Neuronal stem cell (in vitro differentiated cells): ENCODE data around the gene GTSF1L.

ENCODE experiments used
- DNase-seq: peaks from one replicate; pipeline ENCODE4 v3.0.0-alpha.2; 2013; ENCODE audit warnings: low spot score
- H2AFZ ChIP-seq: one replicate; pipeline ENCODE4 v1.6.1; 2013; ENCODE audit warnings: mild to moderate bottlenecking, low read length, inconsistent platforms
- H2AK5ac ChIP-seq: 2 replicates; pipeline ENCODE4 v1.6.1; 2013; ENCODE audit warnings: low read depth, mild to moderate bottlenecking, inconsistent platforms, low read length, moderate library complexity, mixed read lengths
- H2BK120ac ChIP-seq: 2 replicates; pipeline ENCODE4 v1.6.1; 2013; ENCODE audit warnings: low read depth, mild to moderate bottlenecking, inconsistent platforms, low read length, moderate library complexity, mixed read lengths
- H2BK12ac ChIP-seq: one replicate; pipeline ENCODE4 v1.6.1; 2013; ENCODE audit warnings: low read length, inconsistent platforms
- H2BK15ac ChIP-seq: 2 replicates; pipeline ENCODE4 v1.6.1; 2013; ENCODE audit warnings: mild to moderate bottlenecking, low read length, inconsistent platforms, mixed read lengths
- H2BK5ac ChIP-seq: one replicate; pipeline ENCODE4 v1.6.1; 2013; ENCODE audit warnings: inconsistent platforms, mild to moderate bottlenecking, low read length, moderate library complexity
- H3K14ac ChIP-seq: one replicate; pipeline ENCODE4 v1.6.1; 2013; ENCODE audit warnings: low read length, inconsistent platforms
- H3K18ac ChIP-seq: 2 replicates; pipeline ENCODE4 v1.6.1; 2013; ENCODE audit warnings: low read length, inconsistent platforms
- H3K23ac ChIP-seq: 2 replicates; pipeline ENCODE4 v1.6.1; 2013; ENCODE audit warnings: low read depth, mild to moderate bottlenecking, mixed read lengths, low read length, inconsistent platforms; ENCODE audit not compliant: poor library complexity
- H3K27ac ChIP-seq: replicated peaks from 3 replicates; pipeline ENCODE4 v1.5.1; 2013; ENCODE audit warnings: low read length, inconsistent platforms
- H3K27me3 ChIP-seq, 3 experiments: 2 replicates each; pipeline ENCODE4 v1.6.1; 2013; ENCODE audit warnings: low read length in 3 of 3, mild to moderate bottlenecking in 2 of 3, inconsistent platforms in 1 of 3, low read depth in 1 of 3, mixed read lengths in 1 of 3, moderate library complexity in 1 of 3; ENCODE audit not compliant: control insufficient read depth in 3 of 3, insufficient read depth in 3 of 3
- H3K36me3 ChIP-seq, 2 donors: replicated peaks in 1 of 2; 2 replicates each; pipeline ENCODE4 v1.6.1; 2013; ENCODE audit warnings: low read length in 2 of 2; ENCODE audit not compliant: control insufficient read depth in 2 of 2, insufficient read depth in 2 of 2
- H3K4ac ChIP-seq: 2 replicates; pipeline ENCODE4 v1.6.1; 2013; ENCODE audit warnings: inconsistent platforms, mild to moderate bottlenecking, low read length, moderate library complexity
- H3K4me1 ChIP-seq, 2 donors: 1 replicate in 1 of 2; 2 replicates in 1 of 2; pipeline ENCODE4 v1.6.1; 2013; ENCODE audit warnings: low read length in 2 of 2, low read depth in 1 of 2; ENCODE audit not compliant: control insufficient read depth in 2 of 2, insufficient read depth in 1 of 2
- H3K4me2 ChIP-seq: one replicate; pipeline ENCODE4 v1.6.1; 2013; ENCODE audit warnings: mild to moderate bottlenecking, low read length, inconsistent platforms; ENCODE audit not compliant: insufficient read depth, poor library complexity, severe bottlenecking
- H3K4me3 ChIP-seq, 2 donors: 2 replicates each; pipeline ENCODE4 v1.5.1; 2013; ENCODE audit warnings: low read length in 2 of 2, mild to moderate bottlenecking in 2 of 2, inconsistent platforms in 1 of 2, moderate library complexity in 1 of 2
- H3K79me1 ChIP-seq: one replicate; pipeline ENCODE4 v1.6.1; 2013; ENCODE audit warnings: low read depth, mild to moderate bottlenecking, inconsistent platforms, low read length, moderate library complexity
- H3K9ac ChIP-seq: one replicate; pipeline ENCODE4 v1.6.1; 2013; ENCODE audit warnings: mild to moderate bottlenecking, low read depth, low read length, inconsistent platforms; ENCODE audit not compliant: poor library complexity
- H3K9me3 ChIP-seq, 2 donors: replicated peaks in 1 of 2; 2 replicates each; pipeline versions ENCODE3 to v1.6.1; 2013; ENCODE audit warnings: low read length in 2 of 2, mild to moderate bottlenecking in 2 of 2, inconsistent platforms in 1 of 2, low read depth in 1 of 2, mixed read lengths in 1 of 2, moderate library complexity in 1 of 2; ENCODE audit not compliant: control insufficient read depth in 2 of 2, insufficient read depth in 1 of 2
- H4K8ac ChIP-seq: one replicate; pipeline ENCODE4 v1.6.1; 2013; ENCODE audit warnings: low read depth, mild to moderate bottlenecking, inconsistent platforms, low read length, moderate library complexity
- H4K91ac ChIP-seq: one replicate; pipeline ENCODE4 v1.6.1; 2013; ENCODE audit warnings: low read length, low read depth, mild to moderate bottlenecking, inconsistent platforms; ENCODE audit not compliant: poor library complexity
- WGBS, 2 donors: extraction: QIAGEN DNeasy Blood & Tissue Kit; methylation state at CpG; one replicate each; pipeline ENCODE4 v1.1.7; 2013; ENCODE audit warnings: missing lambda C conversion rate in 2 of 2, mixed read lengths in 1 of 2; ENCODE audit not compliant: insufficient read length in 2 of 2, insufficient replicate concordance in 1 of 2; ENCODE audit errors: extremely low coverage in 2 of 2; 5-methylcytosine and 5-hydroxymethylcytosine counted together

GTSF1L gene

GRCh38 chr20:43755390-43755789, 28.6 kb upstream of the GTSF1L start:
- H2BK15ac ChIP-seq = no peak overlapping the region
- H3K4ac ChIP-seq = no peak overlapping the region
- no peak overlapping the region for H3K4me3 ChIP-seq
- no peaks in the 10 kb centered on the region for H3K9me3 ChIP-seq
- no peak overlapping the region for H2AFZ ChIP-seq
- no peak overlapping the region for H3K14ac ChIP-seq
- WGBS, 2 donors = no CpG with 5 or more reads among the region's 7 CpGs
- H3K4me2 ChIP-seq = no peak overlapping the region
- no peaks in the 10 kb centered on the region for H3K27me3 ChIP-seq
- no peak overlapping the region for H3K23ac ChIP-seq
- H3K9ac ChIP-seq = no peak overlapping the region
- H3K18ac ChIP-seq = no peak overlapping the region
- H3K79me1 ChIP-seq = no peaks in the 10 kb centered on the region
- no peak for DNase-seq
- H2BK120ac ChIP-seq = no peak overlapping the region
- no peak overlapping the region for H4K8ac ChIP-seq
- no peak overlapping the region for H2BK5ac ChIP-seq
- H3K27ac ChIP-seq = no peak overlapping the region
- no peaks in the 10 kb centered on the region for H3K36me3 ChIP-seq
- H2BK12ac ChIP-seq = no peak overlapping the region
- no peaks in the 10 kb centered on the region for H3K4me1 ChIP-seq
- H2AK5ac ChIP-seq = no peak overlapping the region
- H4K91ac ChIP-seq = no peak overlapping the region

- WGBS, 2 donors = no CpG with 5 or more reads among the region's 13 CpGs
- no peaks in the 10 kb centered on the region for H3K79me1 ChIP-seq
Observed at GRCh38 chr20:43752561-43753301, 25.9 kb upstream of the GTSF1L start.

GRCh38 chr20:43752051-43752360, 25.2 kb upstream of the GTSF1L start:
- no peak for DNase-seq
- Histone ChIP-seq H4K8ac (no peak overlapping the region), H2BK5ac (no peak overlapping the region), H3K79me1 (no peaks in the 10 kb centered on the region), H2AFZ (no peak overlapping the region), H3K9me3 (no peaks in the 10 kb centered on the region), H3K9ac (no peak overlapping the region), H3K18ac (no peak overlapping the region), H2BK120ac (no peak overlapping the region), H3K27ac (no peak overlapping the region), H3K36me3 (no peaks in the 10 kb centered on the region), H3K27me3 (peaks cover 0 to 6% (median 0%) of the 10 kb centered on the region in 3 experiments), H2AK5ac (no peak overlapping the region), H3K4me1 (peaks cover 0 to 3% of the 10 kb centered on the region in 2 donors), H3K4ac (no peak overlapping the region), H2BK15ac (no peak overlapping the region), H4K91ac (no peak overlapping the region), H2BK12ac (no peak overlapping the region), H3K14ac (no peak overlapping the region), H3K23ac (no peak overlapping the region), H3K4me2 (no peak overlapping the region), H3K4me3 (no peak overlapping the region)
- no CpG with 5 or more reads among the region's 4 CpGs for WGBS, 2 donors

More at GRCh38 chr20:43752561-43753301, 25.9 kb upstream of the GTSF1L start:
- Histone ChIP-seq H3K4me3 (no peak overlapping the region), H3K4ac (no peak overlapping the region), H3K23ac (no peak overlapping the region), H3K14ac (no peak overlapping the region), H4K8ac (no peak overlapping the region), H2AFZ (no peak overlapping the region), H3K9me3 (no peaks in the 10 kb centered on the region), H3K27me3 (peaks cover 0 to 3% (median 0%) of the 10 kb centered on the region in 3 experiments), H3K18ac (no peak overlapping the region), H3K4me1 (peaks cover 0 to 3% of the 10 kb centered on the region in 2 donors), H3K4me2 (no peak overlapping the region), H2BK5ac (no peak overlapping the region), H2BK120ac (no peak overlapping the region), H3K9ac (no peak overlapping the region), H3K27ac (no peak overlapping the region), H2AK5ac (no peak overlapping the region), H2BK12ac (no peak overlapping the region), H2BK15ac (no peak overlapping the region), H3K36me3 (no peaks in the 10 kb centered on the region), H4K91ac (no peak overlapping the region)
- DNase-seq = no peak

GRCh38 chr20:43751167-43752050, 24.6 kb upstream of the GTSF1L start:
- no peak overlapping the region for H2AFZ ChIP-seq
- no peak overlapping the region for H4K91ac ChIP-seq
- no peak overlapping the region for H3K4me2 ChIP-seq
- no peaks in the 10 kb centered on the region for H3K79me1 ChIP-seq
- no peak overlapping the region for H2AK5ac ChIP-seq
- peaks cover 0 to 6% of the 10 kb centered on the region in 2 donors for H3K4me1 ChIP-seq
- no peak overlapping the region for H4K8ac ChIP-seq
- DNase-seq = no peak
- H2BK5ac ChIP-seq = no peak overlapping the region
- no peak overlapping the region for H3K23ac ChIP-seq
- no peak overlapping the region for H2BK15ac ChIP-seq
- peaks cover 0 to 12% (median 0%) of the 10 kb centered on the region in 3 experiments for H3K27me3 ChIP-seq
- H2BK12ac ChIP-seq = no peak overlapping the region
- H2BK120ac ChIP-seq = no peak overlapping the region
- H3K18ac ChIP-seq = no peak overlapping the region
- no peak overlapping the region for H3K9ac ChIP-seq
- H3K27ac ChIP-seq = no peak overlapping the region
- H3K4ac ChIP-seq = no peak overlapping the region
- WGBS, 2 donors = no CpG with 5 or more reads among the region's 11 CpGs
- no peaks in the 10 kb centered on the region for H3K9me3 ChIP-seq
- no peaks in the 10 kb centered on the region for H3K36me3 ChIP-seq
- no peak overlapping the region for H3K14ac ChIP-seq
- peak overlapping the region in 1 of 2 donors; percentile 25 for H3K4me3 ChIP-seq
